Activated T-cell treated with anti-CD3 and anti-CD28 coated beads, Interleukin-2, amount 50 U/mL, for 24 hours (primary cell): ENCODE data around the gene RIBC2.
"Not testable (repeated sequence)": the region's sequence is repeated elsewhere in the genome, so short reads cannot be mapped to it uniquely, and the experiment has no call there.

Experiments
- DNase-seq: peaks from one replicate; pipeline ENCODE4 v3.0.0-alpha.2; 2020
- H3K27ac Mint-ChIP-seq: 2 replicates; pipeline ENCODE4 v1.8.0; 2020; ENCODE audit warnings: mild to moderate bottlenecking, mixed read lengths
- H3K27me3 Mint-ChIP-seq: 2 replicates; pipeline ENCODE4 v1.8.0; 2020; ENCODE audit warnings: mixed read lengths
- H3K36me3 Mint-ChIP-seq: 2 replicates; pipeline ENCODE4 v1.8.0; 2020; ENCODE audit warnings: low read depth, mixed read lengths
- H3K4me1 Mint-ChIP-seq: 2 replicates; pipeline ENCODE4 v1.8.0; 2020; ENCODE audit warnings: low read depth, mixed read lengths
- H3K4me3 Mint-ChIP-seq: 2 replicates; pipeline ENCODE4 v1.8.0; 2020; ENCODE audit warnings: mild to moderate bottlenecking, moderate library complexity, mixed read lengths
- H3K9me3 Mint-ChIP-seq: 2 replicates; pipeline ENCODE4 v1.8.0; 2020; ENCODE audit warnings: mixed read lengths

Gene RIBC2

DNA sequence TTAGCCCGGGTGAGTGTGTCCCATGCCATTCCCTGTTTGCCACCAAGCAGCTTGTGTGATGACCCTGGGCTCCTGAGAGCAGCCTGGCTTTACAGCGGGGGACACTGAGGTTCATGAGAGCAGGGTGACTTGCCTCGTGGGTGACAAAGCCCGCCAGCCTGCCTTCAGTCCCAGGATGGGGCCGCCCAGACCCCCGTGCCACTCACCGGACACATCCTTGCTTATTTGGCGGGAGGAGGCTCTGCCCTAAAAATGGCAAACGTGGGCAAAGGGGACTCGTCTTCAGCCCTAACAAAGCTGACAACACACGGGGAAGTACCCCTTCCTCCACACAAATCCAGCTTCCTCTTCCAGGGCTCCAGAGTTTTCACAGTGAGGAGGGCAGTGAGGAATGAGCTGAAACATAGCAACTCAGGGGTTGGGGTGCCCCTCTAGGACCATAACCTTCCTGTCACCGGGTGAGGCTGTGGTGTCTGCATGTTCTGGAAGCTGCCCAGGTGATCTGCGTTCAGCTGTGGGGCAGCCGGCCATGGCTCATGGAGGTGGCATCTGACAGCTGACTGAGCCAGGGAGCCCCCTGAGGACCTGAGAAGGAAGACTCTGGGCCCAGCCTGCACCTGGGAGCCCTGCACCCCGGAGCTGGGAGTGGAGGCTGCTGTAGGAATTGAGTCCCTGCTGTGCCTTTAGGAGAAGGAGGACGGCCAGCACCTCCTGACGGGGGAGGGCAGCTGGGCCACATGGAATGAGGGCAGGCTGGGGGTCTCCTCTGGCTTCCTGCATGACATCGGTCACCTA is 16.7 kb downstream of the RIBC2 start:
- peaks cover 3% of the 10 kb centered on the region for H3K9me3 Mint-ChIP-seq
- peaks cover under 1% of the 10 kb centered on the region for H3K4me1 Mint-ChIP-seq
- H3K36me3 Mint-ChIP-seq: no peaks in the 10 kb centered on the region
- no peaks in the 10 kb centered on the region for H3K27me3 Mint-ChIP-seq
- H3K27ac Mint-ChIP-seq: no peak overlapping the region
- no peak for DNase-seq
- no peak overlapping the region for H3K4me3 Mint-ChIP-seq

DNA sequence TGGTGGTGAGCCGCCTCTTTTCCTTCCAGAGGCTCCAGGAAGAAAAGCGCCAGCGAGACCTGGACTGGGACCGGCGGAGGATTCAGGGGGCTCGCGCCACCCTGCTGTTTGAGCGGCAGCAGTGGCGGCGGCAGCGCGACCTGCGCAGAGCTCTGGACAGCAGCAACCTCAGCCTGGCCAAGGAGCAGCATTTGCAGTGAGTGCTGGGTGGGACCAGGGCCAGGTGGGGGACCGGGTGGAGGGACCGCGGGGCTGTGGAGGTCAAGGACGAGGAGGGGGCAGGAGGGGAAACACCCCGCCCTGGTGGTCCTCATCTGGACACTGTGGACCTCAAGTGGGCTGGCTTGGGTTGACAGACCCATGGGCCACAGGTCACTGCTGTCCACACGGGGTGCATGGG is 17.4 kb downstream of the RIBC2 start:
- Mint-ChIP-seq H3K4me3 (no peak overlapping the region), H3K27me3 (no peaks in the 10 kb centered on the region), H3K9me3 (peaks cover 3% of the 10 kb centered on the region), H3K27ac (no peak overlapping the region), H3K4me1 (peaks cover 7% of the 10 kb centered on the region), H3K36me3 (no peaks in the 10 kb centered on the region)
- DNase-seq: no peak

DNA sequence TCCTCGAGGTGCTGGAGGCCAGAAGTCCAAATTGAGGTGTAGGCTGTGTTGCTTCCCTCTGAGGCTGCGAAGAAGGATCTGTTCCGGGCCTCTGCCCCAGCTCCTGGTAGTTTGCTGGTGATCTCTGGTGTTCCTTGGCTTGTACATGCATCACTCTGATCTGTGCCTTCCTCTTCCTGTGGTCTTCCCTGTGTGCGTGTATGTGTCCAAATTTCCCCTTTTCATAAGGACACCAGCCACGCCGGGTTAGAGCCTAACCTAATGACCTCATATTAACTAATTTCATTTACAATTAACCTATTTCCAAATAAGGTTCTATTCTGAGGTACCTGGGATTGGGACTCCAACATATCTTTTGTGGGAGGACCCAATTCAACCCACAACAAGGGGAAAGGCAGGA is 21.5 kb downstream of the RIBC2 start:
- H3K27me3 Mint-ChIP-seq: peaks cover 6% of the 10 kb centered on the region
- DNase-seq: no peak
- no peaks in the 10 kb centered on the region for H3K9me3 Mint-ChIP-seq
- H3K4me3 Mint-ChIP-seq: no peak overlapping the region
- H3K27ac Mint-ChIP-seq: no peak overlapping the region
- H3K36me3 Mint-ChIP-seq: no peaks in the 10 kb centered on the region
- peaks cover 10% of the 10 kb centered on the region for H3K4me1 Mint-ChIP-seq

DNA sequence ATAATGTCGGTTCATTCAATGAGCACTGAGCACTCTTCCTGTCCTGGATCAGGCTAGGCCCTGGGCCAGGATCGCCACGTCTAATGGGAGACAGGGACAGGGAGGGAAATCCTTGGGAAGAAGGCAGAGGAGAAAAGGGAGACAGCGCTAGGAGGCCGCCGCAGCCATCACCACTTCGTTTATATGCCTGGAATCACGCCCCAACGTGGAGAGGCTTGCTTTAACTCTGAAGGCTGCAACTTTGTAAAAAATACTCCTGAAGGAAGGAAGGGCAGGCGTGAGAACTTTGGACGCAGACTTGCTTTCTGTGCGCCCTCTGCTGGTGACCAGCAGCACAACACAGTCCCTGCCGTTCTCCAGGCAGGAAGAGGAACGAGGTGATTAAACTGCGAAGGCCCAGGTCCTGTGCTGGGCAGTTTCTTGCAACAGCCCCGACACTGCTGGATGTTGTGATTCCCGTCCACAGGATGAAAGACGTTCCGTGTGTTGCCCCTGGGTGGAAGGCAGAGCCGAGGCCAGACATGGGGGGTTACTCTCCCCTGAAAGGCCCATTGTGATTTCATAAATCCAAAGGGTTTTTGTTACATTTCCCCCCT is 22.1 kb downstream of the RIBC2 start:
- Mint-ChIP-seq H3K4me1 (peaks cover 13% of the 10 kb centered on the region), H3K4me3 (no peak overlapping the region), H3K27ac (no peak overlapping the region), H3K9me3 (no peaks in the 10 kb centered on the region), H3K27me3 (peaks cover 6% of the 10 kb centered on the region), H3K36me3 (no peaks in the 10 kb centered on the region)
- DNase-seq: peak; percentile 85

DNA sequence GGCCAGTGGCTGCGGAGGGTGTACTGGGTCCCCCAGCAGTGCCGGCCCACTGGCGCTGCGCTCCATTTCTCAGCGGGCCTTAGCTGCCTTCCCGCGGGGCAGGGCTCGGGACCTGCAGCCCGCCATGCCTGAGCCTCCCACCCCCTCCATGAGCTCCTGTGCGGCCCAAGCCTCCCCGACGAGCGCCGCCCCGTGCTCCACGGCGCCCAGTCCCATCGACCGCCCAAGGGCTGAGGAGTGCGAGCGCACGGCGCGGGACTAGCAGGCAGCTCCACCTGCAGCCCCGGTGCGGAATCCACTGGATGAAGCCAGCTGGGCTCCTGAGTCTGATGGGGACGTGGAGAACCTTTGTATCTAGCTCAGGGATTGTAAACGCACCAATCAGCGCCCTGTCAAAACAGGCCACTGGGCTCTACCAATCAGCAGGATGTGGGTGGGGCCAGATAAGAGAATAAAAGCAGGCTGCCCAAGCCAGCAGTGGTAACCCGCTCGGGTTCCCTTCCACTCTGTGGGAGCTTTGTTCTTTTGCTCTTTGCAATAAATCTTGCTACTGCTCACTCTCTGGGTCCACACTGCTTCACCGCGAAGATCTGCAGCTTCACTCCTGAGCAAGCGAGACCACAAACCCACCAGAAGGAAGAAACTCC is 23.5 kb downstream of the RIBC2 start:
- peaks cover 20% of the 10 kb centered on the region for H3K4me1 Mint-ChIP-seq
- DNase-seq: peak; percentile 56
- not testable (repeated sequence) for H3K27ac Mint-ChIP-seq

DNA sequence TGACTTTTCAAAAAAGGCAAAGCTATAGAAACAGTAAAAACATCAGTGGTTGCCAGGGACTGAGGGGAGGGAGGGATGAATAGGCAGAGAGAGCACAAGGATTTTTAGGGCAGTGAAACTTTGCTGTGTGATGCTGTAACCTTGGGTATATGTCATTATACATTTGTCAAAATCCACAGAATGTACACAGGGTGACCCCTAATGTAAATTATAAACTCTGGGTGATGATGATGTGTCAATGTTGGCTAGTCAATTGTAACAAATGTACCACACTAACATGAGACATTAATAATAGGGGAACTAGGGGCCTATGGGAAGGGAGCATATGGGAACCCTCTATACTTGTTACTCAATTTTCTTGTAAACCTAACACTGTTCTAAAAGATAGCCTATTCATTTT is 24.8 kb downstream of the RIBC2 start:
- no peak overlapping the region for H3K4me3 Mint-ChIP-seq
- DNase-seq: no peak
- H3K27ac Mint-ChIP-seq: no peak overlapping the region
- no peaks in the 10 kb centered on the region for H3K36me3 Mint-ChIP-seq
- H3K4me1 Mint-ChIP-seq: peaks cover 20% of the 10 kb centered on the region
- H3K27me3 Mint-ChIP-seq: peaks cover 8% of the 10 kb centered on the region
- no peaks in the 10 kb centered on the region for H3K9me3 Mint-ChIP-seq

More for the DNA sequence above, 23.5 kb downstream of the RIBC2 start:
- not testable (repeated sequence) for H3K36me3 Mint-ChIP-seq, H3K27me3 Mint-ChIP-seq, H3K4me3 Mint-ChIP-seq, H3K9me3 Mint-ChIP-seq

DNA sequence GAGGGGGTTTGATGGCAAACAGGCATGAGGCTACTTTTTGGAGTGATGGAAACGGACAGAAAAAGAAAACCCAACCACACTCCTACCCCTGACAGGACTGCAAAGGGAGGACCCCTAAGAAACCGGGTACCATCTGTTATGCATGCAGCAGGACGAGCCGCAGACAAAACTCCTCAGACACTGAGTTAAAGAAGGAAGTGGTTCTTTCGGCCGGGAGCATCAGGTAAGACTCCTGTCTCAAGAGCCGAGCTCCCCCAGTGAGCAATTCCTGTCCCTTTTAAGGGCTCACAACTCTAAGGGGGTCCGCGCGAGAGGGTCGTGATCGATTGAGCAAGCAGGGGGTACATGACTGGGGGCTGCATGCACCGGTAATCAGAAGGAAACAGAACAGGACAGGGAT is 27.2 kb downstream of the RIBC2 start:
- not testable (repeated sequence) for H3K36me3 Mint-ChIP-seq, H3K27ac Mint-ChIP-seq, DNase-seq, H3K9me3 Mint-ChIP-seq, H3K27me3 Mint-ChIP-seq
- H3K4me1 Mint-ChIP-seq: peaks cover 15% of the 10 kb centered on the region
- H3K4me3 Mint-ChIP-seq: peak overlapping the region; percentile 21

DNA sequence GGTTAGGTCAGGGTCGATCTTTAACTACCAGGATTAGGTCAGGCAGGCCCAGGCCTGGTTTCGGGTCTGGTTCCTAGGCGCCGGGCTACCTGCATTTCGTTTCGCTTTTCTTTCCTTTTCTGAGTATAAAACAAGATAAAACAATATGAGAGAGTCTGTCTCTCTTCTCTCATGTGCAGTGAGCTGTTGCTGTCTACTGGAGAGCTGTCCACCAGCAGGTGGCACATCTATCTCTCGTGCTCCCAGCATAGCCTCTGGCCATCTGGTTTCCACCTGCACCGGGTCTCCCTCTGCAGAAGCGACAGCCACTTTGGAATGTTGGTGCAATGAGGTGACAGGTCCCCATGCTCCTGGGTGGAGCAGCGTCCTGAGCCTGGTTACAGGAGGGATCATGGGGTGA is 27.6 kb downstream of the RIBC2 start:
- Mint-ChIP-seq H3K27me3 (peaks cover 8% of the 10 kb centered on the region), H3K4me3 (peak overlapping the region; percentile 21), H3K27ac (no peak overlapping the region), H3K4me1 (peaks cover 13% of the 10 kb centered on the region), H3K36me3 (no peaks in the 10 kb centered on the region), H3K9me3 (no peaks in the 10 kb centered on the region)
- peak; percentile 42 for DNase-seq

DNA sequence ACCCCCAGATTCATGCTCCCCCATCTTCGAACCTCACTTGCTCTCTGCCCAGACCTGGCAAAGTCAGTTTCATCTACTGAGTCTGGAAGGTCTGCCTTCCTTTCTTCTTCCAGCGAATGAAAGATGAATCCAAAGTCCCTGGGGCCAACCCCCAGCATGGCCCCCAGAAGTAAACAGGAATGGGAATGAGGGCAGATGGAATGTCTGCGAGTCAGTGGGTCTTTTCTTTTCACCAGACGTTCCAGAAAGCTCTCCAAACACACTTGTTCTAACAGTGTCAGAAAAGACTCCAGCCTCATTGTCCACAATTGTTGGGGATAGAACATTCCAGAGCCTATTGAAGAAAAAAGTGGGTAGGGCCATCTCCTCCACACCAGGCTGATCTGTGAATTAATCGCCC is 28.6 kb downstream of the RIBC2 start:
- no peak overlapping the region for H3K27ac Mint-ChIP-seq
- H3K9me3 Mint-ChIP-seq: no peaks in the 10 kb centered on the region
- H3K4me3 Mint-ChIP-seq: no peak overlapping the region
- H3K36me3 Mint-ChIP-seq: no peaks in the 10 kb centered on the region
- DNase-seq: no peak
- peaks cover 13% of the 10 kb centered on the region for H3K4me1 Mint-ChIP-seq
- peaks cover 8% of the 10 kb centered on the region for H3K27me3 Mint-ChIP-seq

DNA sequence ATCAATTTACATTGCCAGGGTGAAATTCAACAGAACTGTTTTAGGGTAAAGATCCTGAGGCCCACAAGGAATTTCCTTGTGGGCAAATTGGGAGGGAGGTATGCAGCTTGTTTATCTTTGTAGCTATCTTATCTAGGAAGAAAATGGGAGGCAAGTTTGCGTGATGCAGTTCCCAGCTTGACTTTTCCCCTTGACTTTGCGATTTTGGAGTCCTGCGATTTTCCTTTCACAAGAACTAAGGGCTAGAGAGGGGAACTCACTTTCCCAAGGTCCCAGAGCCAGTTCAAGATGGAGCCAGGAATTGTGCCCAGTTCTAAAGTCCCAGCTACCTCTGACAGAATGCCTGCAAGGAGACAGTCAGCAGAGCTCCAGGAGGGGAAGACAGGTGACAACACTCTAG is 30.7 kb downstream of the RIBC2 start:
- H3K9me3 Mint-ChIP-seq: no peaks in the 10 kb centered on the region
- H3K36me3 Mint-ChIP-seq: no peaks in the 10 kb centered on the region
- H3K4me1 Mint-ChIP-seq: peaks cover 10% of the 10 kb centered on the region
- H3K27ac Mint-ChIP-seq: no peak overlapping the region
- H3K27me3 Mint-ChIP-seq: peaks cover 2% of the 10 kb centered on the region
- DNase-seq: no peak
- no peak overlapping the region for H3K4me3 Mint-ChIP-seq

DNA sequence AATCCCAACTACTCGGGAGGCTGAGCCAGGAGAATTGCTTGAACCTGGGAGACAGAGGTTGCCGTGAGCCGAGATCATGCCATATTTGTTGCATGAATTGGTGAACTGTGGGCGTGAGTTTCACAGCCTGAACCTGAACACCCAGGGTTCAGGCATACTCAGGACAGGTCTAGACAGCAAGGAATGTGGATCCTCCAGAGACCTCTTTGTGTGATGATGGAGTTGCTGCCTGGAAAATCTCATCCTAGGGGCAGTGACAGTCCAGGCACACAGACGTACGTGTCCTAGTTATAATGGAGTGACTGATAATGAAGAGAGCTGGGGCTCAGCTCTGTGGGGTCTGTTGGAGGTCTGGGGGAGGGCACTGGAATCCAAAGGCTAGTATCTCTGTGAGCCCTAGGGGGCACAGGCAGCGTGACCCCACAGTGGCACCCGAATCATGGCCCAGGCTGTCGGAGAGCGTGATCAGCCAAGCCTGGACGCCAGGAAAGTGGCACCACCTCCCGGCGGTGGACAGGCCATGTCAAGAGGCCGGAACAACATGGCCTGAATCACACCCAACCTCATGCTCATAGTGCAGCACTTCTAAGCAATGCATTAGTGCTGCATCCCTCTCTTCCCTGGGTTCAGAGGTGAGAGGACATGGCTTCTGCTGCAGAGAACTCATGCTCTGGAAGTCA is 31.7 kb downstream of the RIBC2 start:
- Mint-ChIP-seq H3K9me3 (no peaks in the 10 kb centered on the region), H3K4me3 (no peak overlapping the region), H3K4me1 (peaks cover 10% of the 10 kb centered on the region), H3K36me3 (no peaks in the 10 kb centered on the region), H3K27me3 (peaks cover 2% of the 10 kb centered on the region), H3K27ac (no peak overlapping the region)
- DNase-seq: no peak

DNA sequence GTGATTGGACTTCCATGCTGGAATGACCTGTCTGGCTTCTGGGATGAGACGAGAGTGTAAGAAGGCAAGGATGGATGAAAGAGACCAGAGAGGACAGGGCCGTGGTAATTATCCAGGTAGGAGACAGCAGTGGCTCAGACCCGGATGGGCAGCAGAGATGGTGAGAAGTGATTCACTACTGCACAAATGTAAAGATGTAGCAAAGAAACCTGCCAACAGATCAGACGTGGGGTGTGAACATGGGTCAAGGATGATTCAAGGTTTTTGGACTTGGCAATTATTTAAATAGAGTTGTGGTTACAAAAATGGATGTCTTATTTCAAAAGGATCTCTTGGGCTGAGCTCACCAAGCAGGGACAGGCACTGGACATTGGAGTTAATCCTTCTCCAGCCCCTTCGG is 32.7 kb downstream of the RIBC2 start:
- Mint-ChIP-seq H3K27me3 (peaks cover 3% of the 10 kb centered on the region), H3K9me3 (no peaks in the 10 kb centered on the region), H3K36me3 (no peaks in the 10 kb centered on the region), H3K27ac (no peak overlapping the region), H3K4me1 (peaks cover 1% of the 10 kb centered on the region), H3K4me3 (no peak overlapping the region)
- no peak for DNase-seq

DNA sequence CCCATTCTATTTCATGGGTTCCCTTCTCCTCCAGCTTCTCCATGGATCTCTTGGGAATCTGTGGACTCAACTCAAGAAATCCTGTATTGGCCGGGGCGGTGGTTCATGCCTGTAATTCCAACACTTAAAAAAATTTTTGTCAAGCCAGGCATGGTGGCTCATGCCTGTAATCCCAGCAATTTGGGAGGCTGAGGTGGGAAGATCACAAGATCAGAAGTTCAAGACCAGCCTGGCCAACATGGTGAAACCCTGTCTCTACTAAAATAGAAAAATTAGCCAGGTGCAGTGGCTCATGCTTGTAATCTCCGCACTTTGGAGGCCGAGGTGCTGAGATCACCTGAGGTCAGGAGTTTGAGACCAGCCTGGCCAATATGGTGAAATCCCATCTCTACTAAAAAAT is 34.1 kb downstream of the RIBC2 start:
- not testable (repeated sequence) for H3K4me1 Mint-ChIP-seq, H3K9me3 Mint-ChIP-seq, H3K27me3 Mint-ChIP-seq, H3K36me3 Mint-ChIP-seq, H3K4me3 Mint-ChIP-seq, DNase-seq, H3K27ac Mint-ChIP-seq

DNA sequence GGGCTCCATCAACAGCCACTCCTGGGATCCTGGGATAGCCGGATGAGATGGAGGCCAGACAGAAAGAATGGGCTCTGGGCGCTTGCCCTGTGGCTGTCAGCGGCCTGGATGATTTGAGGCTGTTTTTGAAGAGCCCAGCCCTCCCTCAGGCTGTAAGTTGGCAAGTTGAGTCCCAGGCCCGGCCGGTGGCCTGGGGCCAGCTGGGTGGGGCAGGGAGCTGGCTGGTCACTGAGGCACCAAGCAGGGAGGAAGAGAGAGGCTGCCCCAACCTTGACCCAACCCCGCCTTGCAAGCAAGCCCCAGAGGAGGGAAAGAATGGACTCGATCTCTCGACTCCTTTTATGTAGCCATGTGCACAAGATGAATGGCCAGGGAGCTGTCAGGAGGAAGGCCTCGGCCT is 34.9 kb downstream of the RIBC2 start:
- Mint-ChIP-seq H3K4me1 (no peaks in the 10 kb centered on the region), H3K9me3 (no peaks in the 10 kb centered on the region), H3K4me3 (no peak overlapping the region), H3K27me3 (peaks cover 8% of the 10 kb centered on the region), H3K36me3 (no peaks in the 10 kb centered on the region), H3K27ac (no peak overlapping the region)
- DNase-seq: no peak

DNA sequence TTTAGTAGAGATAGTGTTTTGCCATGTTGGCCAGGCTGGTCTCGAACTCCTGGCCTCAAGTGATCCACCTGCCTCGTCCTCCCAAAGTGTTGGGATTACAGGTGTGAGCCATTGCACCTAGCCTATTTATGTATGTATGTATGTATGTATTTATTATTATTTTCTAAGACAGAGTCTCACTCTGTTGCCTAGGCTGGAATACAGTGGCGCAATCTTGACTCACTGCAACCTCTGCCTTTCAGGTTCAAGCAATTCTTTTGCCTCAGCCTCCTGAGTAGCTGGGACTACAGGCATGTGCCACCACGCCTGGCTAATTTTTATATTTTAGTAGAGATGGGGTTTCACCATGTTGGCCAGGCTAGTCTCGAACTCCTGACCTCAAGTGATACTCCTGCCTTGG is 35.9 kb downstream of the RIBC2 start:
- not testable (repeated sequence) for H3K9me3 Mint-ChIP-seq, H3K4me3 Mint-ChIP-seq, H3K27ac Mint-ChIP-seq, H3K4me1 Mint-ChIP-seq, H3K36me3 Mint-ChIP-seq, H3K27me3 Mint-ChIP-seq, DNase-seq
